Measurements from ENCODE around the gene JMJD4.

DNA sequence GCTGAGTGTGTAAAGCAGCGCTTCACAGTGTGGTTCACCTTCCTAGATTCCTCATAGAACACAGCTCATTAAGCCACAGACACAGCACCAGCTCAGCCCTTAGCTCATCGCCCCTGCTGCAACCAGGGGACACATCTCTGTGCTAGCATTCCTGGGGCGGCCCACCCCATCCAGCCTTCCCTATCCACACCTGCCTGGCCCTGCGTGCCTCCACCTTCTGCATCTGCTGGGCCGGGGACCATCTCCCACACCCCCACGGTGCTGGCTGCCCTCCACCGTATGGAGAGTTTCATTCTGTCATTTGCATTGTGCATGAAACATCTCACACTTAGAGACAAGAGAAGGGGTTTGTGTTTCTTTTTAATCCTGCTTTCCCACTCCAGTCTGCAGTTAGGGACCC lies 44.6 kb upstream of the JMJD4 start:
- TF ChIP-seq YY1 (IDR thresholded peaks at IDR 0.05; ENCODE audit: extremely low read depth, insufficient replicate concordance, low read depth, low read length) (no peak), RAD21 (IDR thresholded peaks at IDR 0.05; ENCODE audit: low read depth) (no peak)
